HCT116 (cell line): ENCODE results near the gene ENTPD8. TPM values are rescaled to one million over a fixed set of nuclear protein-coding genes. Genes with fewer than 3 reads are reported as not detected.

Experiments
- ATAC-seq: fragments of 200-7000 bp; cut with Tn5 transposase; 2 replicates; pipeline ENCODE4 v1.9.1; 2020; ENCODE audit warnings: mild to moderate bottlenecking, moderate library complexity
- BruUV-seq: library from RNA; stranded (reverse); fragments of 400-500 nt; replicated peaks from 2 replicates; lab custom pipeline; 2021; lab: Mats Ljungman, UMichigan
- CTCF ChIA-PET: fragments of 300-600 bp; sonication (Branson Sonifier 250); formaldehyde crosslinking; loops from one replicate; lab custom pipeline; 2021; ENCODE audit warnings: antibody characterized with exemption; lab: Charles Lee
- POLR2A ChIA-PET: fragments of 300-600, 350-600 bp; sonication (Branson Sonifier 250); formaldehyde crosslinking; loops from one replicate; lab custom pipeline; 2021; ENCODE audit warnings: antibody characterized with exemption; lab: Charles Lee
- RAD21 ChIA-PET, 2 experiments: fragments of 300-600 bp; sonication (Branson Sonifier 250); formaldehyde crosslinking; loops; one replicate each; lab custom pipeline; 2023; ENCODE audit warnings: low total read pairs in 2 of 2; ENCODE audit not compliant: uncharacterized antibody in 2 of 2, unreplicated experiment in 2 of 2, low non-redundant PET in 1 of 2; lab: Charles Lee
- DNase-seq: peaks from one replicate; pipeline ENCODE4 v3.0.0-alpha.2; 2010; ENCODE audit warnings: low read depth, low spot score
- H2AFZ ChIP-seq: fragments of 200-600 bp; shearing (Covaris generic), sonication (generic); 2 replicates; pipeline ENCODE4 v1.6.1; 2017; ENCODE audit warnings: low read depth, mixed run types, mixed read lengths, antibody characterized with exemption, low read length; ENCODE audit not compliant: poor library complexity, severe bottlenecking
- H3K27ac ChIP-seq: 2 replicates; pipeline ENCODE4 v1.5.1; 2012; ENCODE audit warnings: low read depth, low read length
- H3K27me3 ChIP-seq: fragments of 200-600 bp; sonication (generic); 2 replicates; pipeline ENCODE4 v1.6.1; 2016; ENCODE audit warnings: mixed run types, low read length, mixed read lengths; ENCODE audit not compliant: insufficient read depth
- H3K36me3 ChIP-seq, 2 experiments: fragments of 200-500 bp in 1 of 2; fragments of 200-600 bp in 1 of 2; sonication (Bioruptor generic) in 1 of 2; sonication (generic) in 1 of 2; 2 replicates each; pipeline versions ENCODE4 v1.5.1 to v1.6.1; 2014 to 2016; ENCODE audit warnings: low read length in 2 of 2, inconsistent platforms in 1 of 2, mixed read lengths in 1 of 2, mixed run types in 1 of 2; ENCODE audit not compliant: insufficient read depth in 2 of 2, control insufficient read depth in 1 of 2
- H3K4me1 ChIP-seq, 2 experiments: fragments of 200-600 bp in 1 of 2; sonication (generic) in 1 of 2; 2 replicates each; pipeline versions ENCODE4 v1.5.1 to v1.6.1; 2012 to 2017; ENCODE audit warnings: low read length in 2 of 2, inconsistent platforms in 1 of 2, mild to moderate bottlenecking in 1 of 2, mixed read lengths in 1 of 2, mixed run types in 1 of 2, moderate library complexity in 1 of 2; ENCODE audit not compliant: insufficient read depth in 2 of 2, control insufficient read depth in 1 of 2
- H3K4me2 ChIP-seq: fragments of 200-600 bp; sonication (generic); 2 replicates; pipeline ENCODE4 v1.6.1; 2017; ENCODE audit warnings: mixed run types, low read length, mixed read lengths
- H3K4me3 ChIP-seq, 2 experiments: fragments of 200-600 bp in 1 of 2; sonication (generic) in 1 of 2; replicated peaks in 1 of 2; 2 replicates each; pipeline ENCODE4 v1.5.1; 2011 to 2016; ENCODE audit warnings: low read length in 2 of 2, control low read depth in 1 of 2, low read depth in 1 of 2, mild to moderate bottlenecking in 1 of 2, mixed read lengths in 1 of 2, mixed run types in 1 of 2
- H3K79me2 ChIP-seq: fragments of 200-600 bp; sonication (generic); 2 replicates; pipeline ENCODE4 v1.6.1; 2017; ENCODE audit warnings: mild to moderate bottlenecking, mixed run types, low read length, moderate library complexity, mixed read lengths; ENCODE audit not compliant: insufficient read depth
- H3K9ac ChIP-seq: fragments of 200-600 bp; sonication (generic); 2 replicates; pipeline ENCODE4 v1.6.1; 2016; ENCODE audit warnings: low read length, mixed read lengths
- H3K9me2 ChIP-seq: fragments of 200-600 bp; sonication (generic), shearing (Covaris generic); 2 replicates; pipeline ENCODE4 v1.6.1; 2017; ENCODE audit warnings: mixed run types, mild to moderate bottlenecking, moderate library complexity; ENCODE audit not compliant: insufficient read depth
- H3K9me3 ChIP-seq, 2 experiments: fragments of 200-500 bp in 1 of 2; fragments of 200-600 bp in 1 of 2; sonication (Bioruptor generic) in 1 of 2; sonication (generic) in 1 of 2; 2 replicates each; pipeline ENCODE4 v1.6.1; 2014 to 2017; ENCODE audit warnings: low read length in 2 of 2, mixed read lengths in 2 of 2, inconsistent platforms in 1 of 2, low read depth in 1 of 2, mild to moderate bottlenecking in 1 of 2, mixed run types in 1 of 2, moderate library complexity in 1 of 2; ENCODE audit not compliant: control insufficient read depth in 1 of 2, insufficient read depth in 1 of 2
- H4K20me1 ChIP-seq: fragments of 200-600 bp; sonication (generic), shearing (Covaris generic); 2 replicates; pipeline ENCODE4 v1.6.1; 2017; ENCODE audit warnings: mixed run types, mild to moderate bottlenecking, moderate library complexity; ENCODE audit not compliant: insufficient read depth
- CTCF ChIP-seq, 3 experiments: fragments of 200-600 bp in 1 of 3; sonication (generic) in 1 of 3; IDR thresholded peaks in 2 of 3; conservative IDR thresholded peaks in 1 of 3; 2 replicates each; pipeline ENCODE4 v1.5.1; 2012 to 2017; ENCODE audit warnings: low read depth in 2 of 3, low read length in 2 of 3, antibody characterized with exemption in 1 of 3, borderline replicate concordance in 1 of 3, control low read depth in 1 of 3, mild to moderate bottlenecking in 1 of 3, mixed read lengths in 1 of 3, mixed run types in 1 of 3, moderate library complexity in 1 of 3; ENCODE audit not compliant: insufficient read depth in 1 of 3
- EGR1 ChIP-seq: IDR thresholded peaks from 2 replicates; pipeline ENCODE4 v1.6.1; 2012; ENCODE audit warnings: low read depth
- EZH2 ChIP-seq: fragments of 200-600 bp; sonication (generic); IDR thresholded peaks from 2 replicates; pipeline ENCODE4 v1.6.1; 2017; ENCODE audit warnings: antibody characterized with exemption, mixed run types
- EZH2phosphoT487 ChIP-seq: fragments of 200-600 bp; IDR thresholded peaks from 2 replicates; pipeline ENCODE4 v1.6.1; 2018; ENCODE audit warnings: antibody characterized with exemption, borderline replicate concordance
- JUND ChIP-seq: IDR thresholded peaks from 2 replicates; pipeline ENCODE4 v1.6.1; 2012
- MAX ChIP-seq: IDR thresholded peaks from 2 replicates; pipeline ENCODE4 v1.6.1; 2012
- POLR2A ChIP-seq: IDR thresholded peaks from 2 replicates; pipeline ENCODE4 v1.7.0; 2011; ENCODE audit warnings: borderline replicate concordance; ENCODE audit not compliant: insufficient read depth, insufficient read length; ENCODE audit errors: extremely low read depth
- POLR2AphosphoS5 ChIP-seq: IDR thresholded peaks from 2 replicates; pipeline ENCODE4 v1.6.1; 2011; ENCODE audit warnings: mild to moderate bottlenecking, low read depth, low read length, moderate library complexity
- RAD21 ChIP-seq: IDR thresholded peaks from 2 replicates; pipeline ENCODE4 v1.6.1; 2012; ENCODE audit warnings: low read depth, mild to moderate bottlenecking
- REST ChIP-seq: IDR thresholded peaks from 2 replicates; pipeline ENCODE4 v1.6.1; 2012; ENCODE audit warnings: low read depth
- SP1 ChIP-seq: IDR thresholded peaks from 2 replicates; pipeline ENCODE4 v1.6.1; 2012; ENCODE audit warnings: low read depth
- SRF ChIP-seq: IDR thresholded peaks from 2 replicates; pipeline ENCODE4 v1.6.1; 2012; ENCODE audit warnings: low read depth
- YY1 ChIP-seq: IDR thresholded peaks from 2 replicates; pipeline ENCODE4 v1.6.1; 2011; ENCODE audit warnings: low read length, low read depth, moderate library complexity, mild to moderate bottlenecking; ENCODE audit not compliant: insufficient replicate concordance; ENCODE audit errors: extremely low read depth
- ZFX ChIP-seq: fragments of 450-650 bp; IDR thresholded peaks from 2 replicates; pipeline ENCODE4 v1.6.1; 2017
- ZNF274 ChIP-seq: fragments of 200-500 bp; sonication (Bioruptor generic); IDR thresholded peaks from 2 replicates; pipeline ENCODE4 v1.6.1; 2014; ENCODE audit warnings: mild to moderate bottlenecking, low read depth, low read length, inconsistent platforms
- intact Hi-C: fragments of 100-400 bp; cut with micrococcal nuclease; formaldehyde crosslinking; loops from 2 replicates; pipeline ENCODE4 v1.10.0; 2022
- total RNA-seq: library from RNA; stranded (reverse); gene quantifications from one replicate; pipeline ENCODE4 v1.2.1, GENCODE V29; 2021; ENCODE audit not compliant: unreplicated experiment

The ENTPD8 gene
- total RNA-seq, 1 experiment from 2014 or later: 1.7 TPM

GRCh38 chr9:137405677-137406081 lies 35.5 kb downstream of the ENTPD8 start:
- H2AFZ ChIP-seq: no peak overlapping the region
- BruUV-seq: no TSS peak
- TF ChIP-seq SRF: no peak
- no peak for TF ChIP-seq ZNF274
- no peak for TF ChIP-seq ZFX
- TF ChIP-seq REST: no peak
- no peak for TF ChIP-seq POLR2A
- TF ChIP-seq MAX: no peak
- no peak for TF ChIP-seq YY1
- TF ChIP-seq EGR1: no peak
- TF ChIP-seq POLR2AphosphoS5: no peak
- TF ChIP-seq EZH2: no peak
- no peak for TF ChIP-seq RAD21
- no peak for TF ChIP-seq EZH2phosphoT487
- no peak for TF ChIP-seq SP1
- TF ChIP-seq JUND: no peak
- no peak for TF ChIP-seq CTCF (IDR thresholded peaks at IDR 0.05 in 2 of 3, conservative IDR thresholded peaks at IDR 0.05 in 1 of 3; ENCODE audit: borderline replicate concordance in 1 of 3, insufficient read depth in 1 of 3, low read depth in 2 of 3, low read length in 2 of 3)
- H3K27me3 ChIP-seq: no peaks in the 10 kb centered on the region
- no peak overlapping the region for H3K9ac ChIP-seq
- ChIA-PET CTCF (no interaction called here), RAD21 (interaction anchor here in 1 of 2 experiments (0.7 kb wide), 1 partner anchor 103 kb away, joined by 3 read pairs; the partner anchor contains the start of gene NRARP), POLR2A (no interaction called here)
- H3K4me3 ChIP-seq: no peak overlapping the region
- DNase-seq (no peak), ATAC-seq (no peak)
- H3K27ac ChIP-seq: no peak overlapping the region
- H3K4me2 ChIP-seq: no peak overlapping the region
- intact Hi-C loops: loop anchor here (2.0 kb wide), 2 partner anchors 105 to 119 kb away; no protein-coding TSS in a partner anchor
- peaks cover 14 to 37% of the 10 kb centered on the region in 2 experiments for H3K4me1 ChIP-seq
- H4K20me1 ChIP-seq: no peaks in the 10 kb centered on the region
- no peaks in the 10 kb centered on the region; the same call in 1 of the 2 replicates for H3K79me2 ChIP-seq
- H3K9me3 ChIP-seq: no peaks in the 10 kb centered on the region
- no peaks in the 10 kb centered on the region for H3K36me3 ChIP-seq
- no peaks in the 10 kb centered on the region for H3K9me2 ChIP-seq
